ENCODE data around the gene CD101.

CD101 gene

DNA sequence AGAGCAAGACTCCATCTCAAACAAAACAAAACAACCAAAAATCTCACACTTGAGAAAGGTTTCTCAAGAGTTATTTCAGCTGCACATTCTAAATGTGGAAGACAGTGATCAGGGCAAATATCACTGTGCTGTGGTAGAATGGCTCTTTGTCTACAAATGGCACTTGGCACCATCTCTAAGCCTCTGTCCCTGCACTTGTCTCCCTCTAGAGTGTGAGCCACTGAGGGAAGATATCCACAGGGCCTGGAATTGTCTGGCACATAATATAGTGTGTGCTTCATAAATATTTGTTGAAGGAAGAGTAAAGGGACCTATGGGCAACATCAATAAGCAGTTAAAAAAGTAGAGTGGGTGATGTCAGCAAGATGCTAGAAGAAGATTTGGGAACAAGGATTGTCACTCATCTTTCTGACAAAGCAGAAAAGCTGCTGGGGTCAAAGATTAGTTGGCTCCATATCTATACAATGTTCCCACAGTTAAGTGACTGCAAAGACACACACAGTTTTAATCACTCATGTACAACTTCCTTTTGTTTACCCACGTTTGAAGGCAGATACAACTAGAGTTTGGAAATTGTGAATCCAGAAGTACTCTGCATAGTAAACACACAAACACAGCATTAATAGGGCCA is 19.1 kb downstream of the CD101 start:
- Mint-ChIP-seq H3K27ac (no peak overlapping the region), H3K9me3 (no peaks in the 10 kb centered on the region), H3K4me1 (peaks cover 30% of the 10 kb centered on the region), H3K36me3 (peaks cover 9% of the 10 kb centered on the region), H3K27me3 (no peaks in the 10 kb centered on the region), H3K4me3 (no peak overlapping the region)

DNA sequence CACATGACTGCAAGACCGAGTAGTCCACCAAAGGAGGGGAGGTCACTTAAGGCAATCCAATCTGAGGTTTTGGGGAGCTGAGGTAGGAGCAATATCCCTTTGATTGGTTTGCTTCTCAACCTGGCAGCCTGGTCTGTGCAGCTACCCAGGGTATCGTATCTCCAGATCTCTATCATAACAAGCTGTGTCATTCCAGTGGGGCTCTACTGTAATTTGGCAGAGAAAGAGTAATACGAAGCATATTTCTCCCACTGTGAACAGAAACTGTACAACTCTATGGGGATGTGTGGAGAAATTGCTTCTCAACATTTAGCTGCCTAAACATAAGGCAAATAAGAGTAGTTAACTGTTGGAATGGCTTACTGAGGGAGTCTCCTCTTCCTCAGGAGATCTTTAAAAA is 20.6 kb downstream of the CD101 start:
- Mint-ChIP-seq H3K27ac (no peak overlapping the region), H3K36me3 (peaks cover 11% of the 10 kb centered on the region), H3K9me3 (no peaks in the 10 kb centered on the region), H3K4me3 (no peak overlapping the region), H3K27me3 (no peaks in the 10 kb centered on the region), H3K4me1 (peaks cover 21% of the 10 kb centered on the region)

DNA sequence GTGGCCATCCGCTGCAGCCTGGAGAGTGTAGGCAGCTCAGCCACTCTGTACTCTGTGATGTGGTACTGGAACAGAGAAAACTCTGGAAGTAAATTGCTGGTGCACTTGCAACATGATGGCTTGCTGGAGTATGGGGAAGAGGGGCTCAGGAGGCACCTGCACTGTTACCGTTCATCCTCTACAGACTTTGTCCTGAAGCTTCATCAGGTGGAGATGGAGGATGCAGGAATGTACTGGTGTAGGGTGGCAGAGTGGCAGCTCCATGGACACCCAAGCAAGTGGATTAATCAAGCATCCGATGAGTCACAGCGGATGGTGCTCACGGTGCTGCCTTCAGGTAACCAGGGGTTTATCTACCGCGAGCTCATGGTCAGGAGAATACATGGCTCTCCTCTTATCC is 24.0 kb downstream of the CD101 start:
- Mint-ChIP-seq H3K9me3 (no peaks in the 10 kb centered on the region), H3K36me3 (peaks cover 4% of the 10 kb centered on the region), H3K27ac (no peak overlapping the region), H3K4me3 (no peak overlapping the region), H3K4me1 (peaks cover 8% of the 10 kb centered on the region), H3K27me3 (no peaks in the 10 kb centered on the region)

DNA sequence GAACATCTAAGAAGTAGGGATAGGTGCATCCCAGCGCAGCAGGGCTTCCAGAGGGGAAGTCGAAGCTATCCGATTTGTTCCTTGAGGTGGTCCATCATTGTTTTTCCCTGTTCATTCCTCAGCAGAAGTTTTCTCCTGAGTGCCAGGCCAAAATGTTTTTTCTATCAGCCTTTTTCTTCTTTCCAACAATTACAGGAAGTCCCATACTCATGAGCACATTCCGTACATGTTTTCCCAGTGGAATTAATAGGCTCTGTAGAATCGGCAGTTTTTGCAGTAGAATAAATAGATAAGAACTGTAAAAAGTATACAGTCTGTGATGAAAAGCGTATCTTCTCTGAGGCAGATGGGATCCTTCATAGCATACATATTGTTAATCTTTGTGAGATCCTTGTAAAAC is 24.8 kb downstream of the CD101 start:
- Mint-ChIP-seq H3K36me3 (peaks cover 4% of the 10 kb centered on the region), H3K9me3 (no peaks in the 10 kb centered on the region), H3K27me3 (no peaks in the 10 kb centered on the region), H3K4me1 (peaks cover 11% of the 10 kb centered on the region), H3K4me3 (no peak overlapping the region), H3K27ac (no peak overlapping the region)

DNA sequence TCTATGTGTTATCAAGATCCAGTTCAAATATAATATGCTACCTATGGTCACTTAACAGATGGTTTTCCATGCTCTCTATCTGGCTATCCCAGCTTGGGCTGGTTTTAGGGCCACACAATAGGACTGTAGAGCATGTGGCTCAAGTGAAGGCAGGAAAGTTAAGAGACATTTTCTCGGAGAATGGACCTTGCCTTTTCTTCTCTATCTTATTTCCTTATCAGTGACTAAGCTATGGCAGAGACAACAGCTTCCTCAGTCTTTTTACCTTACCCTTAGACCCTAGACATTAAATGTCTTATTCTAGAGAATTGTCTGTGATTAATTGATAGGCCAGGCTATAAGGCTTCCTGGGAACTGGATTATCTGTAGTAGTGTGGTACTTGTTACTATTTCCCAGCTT is 28.1 kb downstream of the CD101 start:
- Mint-ChIP-seq H3K27me3 (no peaks in the 10 kb centered on the region), H3K4me3 (no peak overlapping the region), H3K9me3 (no peaks in the 10 kb centered on the region), H3K4me1 (peaks cover 22% of the 10 kb centered on the region), H3K27ac (no peak overlapping the region), H3K36me3 (peaks cover 6% of the 10 kb centered on the region)

DNA sequence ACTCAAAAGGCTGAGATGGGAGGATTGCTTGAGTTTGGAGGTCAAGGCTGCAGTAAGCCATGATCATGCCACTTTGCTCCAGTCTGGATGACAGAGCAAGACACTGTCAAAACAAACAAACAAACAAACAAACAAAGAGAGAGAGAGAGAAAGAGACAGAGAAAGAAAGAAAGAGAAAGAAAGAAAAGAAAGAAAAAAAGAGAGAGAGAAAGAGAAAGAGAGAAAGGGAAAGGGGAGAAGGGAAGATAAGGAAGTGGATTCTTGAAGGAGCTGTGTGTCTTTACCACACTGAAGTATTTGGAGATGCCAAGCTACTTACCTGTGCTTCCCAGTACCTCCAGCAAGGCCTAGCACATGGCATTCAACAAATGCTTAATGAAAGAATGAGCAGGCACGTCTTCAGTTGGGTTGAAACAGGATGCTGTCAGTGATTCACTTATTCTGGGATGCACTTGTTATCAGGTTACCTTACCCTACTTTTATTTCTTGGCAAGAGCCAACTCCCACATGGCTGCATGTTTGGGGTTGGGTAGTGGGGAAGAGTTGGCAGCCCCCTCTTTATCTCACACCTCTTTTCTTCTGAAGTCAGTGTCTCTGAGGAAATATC is 28.8 kb downstream of the CD101 start:
- Mint-ChIP-seq H3K9me3 (no peaks in the 10 kb centered on the region), H3K4me3 (no peak overlapping the region), H3K36me3 (peaks cover 5% of the 10 kb centered on the region), H3K4me1 (peaks cover 22% of the 10 kb centered on the region), H3K27ac (no peak overlapping the region), H3K27me3 (no peaks in the 10 kb centered on the region)

DNA sequence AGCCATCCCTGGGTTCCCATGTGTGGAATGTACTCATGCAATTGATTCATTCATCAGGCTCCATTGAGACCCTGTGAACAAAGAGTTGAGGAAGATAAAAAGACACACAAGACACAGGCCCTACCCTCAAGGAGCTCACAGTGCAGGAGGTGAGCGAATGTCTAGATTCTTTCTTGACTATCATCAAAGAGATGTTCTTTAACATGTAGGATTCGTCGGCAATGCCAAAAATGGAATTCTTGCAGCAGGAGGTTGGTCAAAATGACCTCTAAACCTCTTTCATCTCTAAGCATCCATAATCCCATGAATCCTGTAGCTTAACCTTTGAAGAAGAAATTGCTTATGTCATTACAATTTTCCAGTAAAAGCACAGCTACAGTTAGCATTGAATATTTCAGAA is 30.7 kb downstream of the CD101 start:
- no peak overlapping the region for H3K27ac Mint-ChIP-seq
- no peak overlapping the region for H3K4me3 Mint-ChIP-seq
- H3K4me1 Mint-ChIP-seq = peaks cover 22% of the 10 kb centered on the region
- peaks cover 3% of the 10 kb centered on the region for H3K36me3 Mint-ChIP-seq
- no peaks in the 10 kb centered on the region for H3K9me3 Mint-ChIP-seq
- no peaks in the 10 kb centered on the region for H3K27me3 Mint-ChIP-seq

DNA sequence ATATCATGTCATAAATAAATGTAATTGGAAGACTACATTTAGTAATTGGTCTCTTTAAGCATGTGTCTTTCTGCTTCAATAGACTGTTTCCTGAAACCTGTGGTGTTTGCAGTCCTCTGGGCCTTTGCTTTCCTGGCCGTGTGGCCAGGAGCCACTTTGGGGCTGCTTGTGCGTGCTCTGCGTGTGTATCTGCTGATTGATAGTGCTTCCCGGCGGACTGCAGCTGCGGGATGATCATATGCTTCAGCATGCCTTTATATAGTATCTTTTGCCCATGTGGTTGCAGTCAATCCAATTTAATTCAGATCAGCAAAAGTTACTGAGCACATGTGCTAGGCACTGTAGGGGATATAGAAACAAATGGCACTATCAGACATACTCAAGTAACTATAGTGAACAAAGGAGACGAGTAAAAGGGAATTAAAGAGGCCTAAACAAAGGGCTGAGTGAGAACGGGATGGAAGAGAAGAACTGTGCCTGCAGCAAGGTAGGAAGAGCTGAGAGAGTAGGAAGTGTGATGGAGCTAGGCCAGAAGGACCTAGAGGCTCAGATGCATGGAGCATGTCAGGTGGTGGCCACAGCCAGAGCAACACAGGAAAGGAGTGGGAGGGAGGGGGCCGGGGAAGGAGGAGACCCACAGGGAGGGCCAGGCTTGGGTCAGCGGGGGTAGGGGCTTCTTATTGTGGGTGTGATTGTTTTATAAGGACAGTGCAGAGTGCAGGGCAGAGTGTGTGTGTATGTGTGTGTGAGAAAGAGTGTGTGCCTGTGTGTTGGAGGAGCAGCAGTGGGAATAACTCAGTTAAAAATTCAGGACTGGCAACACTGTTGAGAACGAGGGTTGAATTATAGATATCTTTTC is 31.4 kb downstream of the CD101 start:
- no peaks in the 10 kb centered on the region for H3K27me3 Mint-ChIP-seq
- peaks cover 3% of the 10 kb centered on the region for H3K36me3 Mint-ChIP-seq
- H3K27ac Mint-ChIP-seq = no peak overlapping the region
- H3K4me3 Mint-ChIP-seq = no peak overlapping the region
- no peaks in the 10 kb centered on the region for H3K9me3 Mint-ChIP-seq
- H3K4me1 Mint-ChIP-seq = peaks cover 22% of the 10 kb centered on the region

DNA sequence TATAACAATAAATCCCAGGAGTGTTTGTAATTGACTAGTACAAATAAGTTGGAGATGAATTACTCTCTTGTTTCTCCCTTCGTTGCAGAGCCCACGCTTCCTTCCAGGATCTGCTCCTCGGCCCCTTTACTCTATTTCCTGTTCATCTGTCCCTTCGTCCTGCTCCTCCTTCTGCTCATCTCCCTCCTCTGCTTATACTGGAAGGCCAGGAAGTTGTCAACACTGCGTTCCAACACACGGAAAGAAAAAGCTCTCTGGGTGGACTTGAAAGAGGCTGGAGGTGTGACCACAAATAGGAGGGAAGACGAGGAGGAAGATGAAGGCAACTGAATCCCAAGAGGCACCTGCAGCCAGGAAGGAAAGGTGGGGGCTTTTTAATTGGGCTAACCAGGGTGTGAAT is 32.2 kb downstream of the CD101 start:
- Mint-ChIP-seq H3K4me3 (no peak overlapping the region), H3K4me1 (peaks cover 22% of the 10 kb centered on the region), H3K27me3 (no peaks in the 10 kb centered on the region), H3K27ac (no peak overlapping the region), H3K9me3 (no peaks in the 10 kb centered on the region), H3K36me3 (peaks cover 3% of the 10 kb centered on the region)

DNA sequence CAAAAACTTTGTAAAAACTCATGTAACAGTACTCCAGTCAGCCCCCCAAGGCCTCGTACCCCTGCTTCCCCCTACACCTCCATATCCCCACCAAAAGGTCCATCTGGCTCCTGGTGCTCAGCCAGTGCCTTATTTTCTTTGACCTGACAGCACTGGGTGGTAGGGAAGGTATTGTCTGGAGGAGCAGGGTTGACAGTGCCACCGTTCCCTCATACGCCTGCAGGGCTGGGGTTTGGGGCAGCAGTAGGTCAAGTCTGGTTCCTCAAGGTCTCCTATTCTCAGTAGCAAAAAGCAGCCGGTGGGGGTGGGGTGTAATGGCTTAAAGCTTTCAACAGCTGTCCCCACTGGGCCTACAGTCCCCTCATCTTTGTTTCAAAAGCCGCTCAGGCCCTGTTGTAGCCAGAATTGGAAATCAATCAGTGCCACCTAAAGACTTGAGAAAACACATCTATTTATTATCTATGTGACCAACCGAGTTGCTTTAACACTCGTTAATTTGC is 33.3 kb downstream of the CD101 start:
- H3K4me1 Mint-ChIP-seq = peaks cover 20% of the 10 kb centered on the region
- H3K27me3 Mint-ChIP-seq = no peaks in the 10 kb centered on the region
- no peak overlapping the region for H3K27ac Mint-ChIP-seq
- peaks cover 3% of the 10 kb centered on the region for H3K36me3 Mint-ChIP-seq
- no peak overlapping the region for H3K4me3 Mint-ChIP-seq
- H3K9me3 Mint-ChIP-seq = no peaks in the 10 kb centered on the region

DNA sequence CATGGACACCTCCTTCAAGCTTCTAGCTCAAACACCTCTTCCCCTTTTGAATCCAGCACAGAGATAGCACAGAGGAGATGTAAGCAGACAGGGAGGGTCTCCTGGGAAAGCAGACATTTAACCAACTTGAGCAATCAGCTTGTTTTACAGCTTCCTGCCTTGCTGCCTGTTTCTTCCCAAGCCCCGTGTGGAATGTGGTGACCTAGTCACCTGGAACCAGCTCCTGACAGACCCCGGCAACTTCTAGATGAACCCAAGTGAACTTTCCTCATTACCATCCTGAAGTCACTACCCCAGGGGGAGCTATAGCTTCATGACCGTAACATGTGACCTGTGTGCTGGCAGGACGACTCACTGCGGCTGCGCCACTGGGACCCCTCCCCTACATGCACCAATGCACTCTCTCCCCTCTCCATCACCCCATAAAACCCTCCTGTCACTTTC is 34.5 kb downstream of the CD101 start:
- peaks cover 11% of the 10 kb centered on the region for H3K4me1 Mint-ChIP-seq
- H3K27me3 Mint-ChIP-seq = no peaks in the 10 kb centered on the region
- H3K9me3 Mint-ChIP-seq = no peaks in the 10 kb centered on the region
- H3K27ac Mint-ChIP-seq = no peak overlapping the region
- peaks cover 3% of the 10 kb centered on the region for H3K36me3 Mint-ChIP-seq
- H3K4me3 Mint-ChIP-seq = no peak overlapping the region

DNA sequence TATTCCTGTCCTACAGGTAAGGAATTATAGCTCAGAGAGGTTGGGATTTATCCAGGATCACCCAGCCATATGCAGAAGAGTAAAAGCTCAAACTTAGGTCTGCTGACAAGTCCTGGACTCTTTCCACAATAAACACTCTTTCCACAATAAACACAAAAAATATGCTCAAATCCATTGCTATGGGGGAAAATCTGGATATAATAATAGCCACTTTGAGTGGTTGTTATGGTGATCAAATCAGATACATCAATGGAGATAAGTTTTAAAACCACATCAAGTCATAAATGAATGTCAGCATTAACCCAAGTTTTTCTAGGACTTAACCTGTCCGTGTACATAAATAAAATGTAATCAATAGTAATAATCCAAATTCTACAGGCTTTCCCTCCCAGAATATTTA is 36.2 kb downstream of the CD101 start:
- Mint-ChIP-seq H3K4me1 (peaks cover 9% of the 10 kb centered on the region), H3K36me3 (peaks cover 2% of the 10 kb centered on the region), H3K27me3 (no peaks in the 10 kb centered on the region), H3K27ac (peak overlapping the region; percentile 20), H3K4me3 (no peak overlapping the region), H3K9me3 (no peaks in the 10 kb centered on the region)

DNA sequence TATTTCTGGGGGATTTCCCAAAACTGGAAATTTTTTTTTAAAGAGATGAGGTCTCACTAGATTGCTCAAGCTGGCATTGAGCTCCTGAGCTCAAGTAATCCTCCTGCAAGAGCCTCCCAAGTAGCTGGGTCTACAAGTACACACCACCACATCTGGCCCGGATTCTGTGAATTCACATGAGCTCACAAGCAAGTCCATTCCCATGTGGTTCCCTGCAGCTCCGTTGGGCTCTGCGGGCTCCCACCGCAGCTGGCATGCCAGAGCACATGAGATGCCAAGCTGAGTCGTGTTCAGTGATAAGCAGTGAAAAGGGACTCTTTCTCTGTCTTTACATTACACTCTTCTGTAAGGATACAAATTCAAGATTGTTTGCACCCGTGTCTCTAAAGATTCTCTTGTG is 36.7 kb downstream of the CD101 start:
- H3K9me3 Mint-ChIP-seq = no peaks in the 10 kb centered on the region
- peaks cover 2% of the 10 kb centered on the region for H3K36me3 Mint-ChIP-seq
- H3K27me3 Mint-ChIP-seq = no peaks in the 10 kb centered on the region
- H3K27ac Mint-ChIP-seq = no peak overlapping the region
- peaks cover 5% of the 10 kb centered on the region for H3K4me1 Mint-ChIP-seq
- H3K4me3 Mint-ChIP-seq = no peak overlapping the region

DNA sequence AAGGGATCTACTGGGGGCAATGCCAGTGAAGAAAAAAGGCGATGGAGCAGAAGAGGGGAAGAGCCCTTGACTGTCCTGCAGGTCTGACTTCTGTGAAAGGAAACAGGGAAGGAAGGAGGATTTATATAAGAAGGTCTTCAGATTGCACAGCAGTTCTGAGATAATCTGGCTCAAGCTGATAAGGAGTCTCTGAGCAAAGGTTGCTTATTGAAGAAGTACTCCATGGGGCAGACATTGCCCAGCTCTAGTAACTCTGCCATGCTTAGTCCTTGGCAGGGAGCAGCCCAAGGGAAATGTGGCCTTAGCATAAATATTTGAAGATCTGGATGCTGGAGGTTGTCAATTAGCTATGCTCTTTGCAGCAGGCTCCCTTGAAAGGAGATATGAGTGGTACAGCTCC is 42.7 kb downstream of the CD101 start:
- Mint-ChIP-seq H3K9me3 (peaks cover 5% of the 10 kb centered on the region), H3K4me1 (peaks cover 23% of the 10 kb centered on the region), H3K36me3 (peaks cover 2% of the 10 kb centered on the region), H3K4me3 (no peak overlapping the region), H3K27me3 (no peaks in the 10 kb centered on the region), H3K27ac (no peak overlapping the region)

DNA sequence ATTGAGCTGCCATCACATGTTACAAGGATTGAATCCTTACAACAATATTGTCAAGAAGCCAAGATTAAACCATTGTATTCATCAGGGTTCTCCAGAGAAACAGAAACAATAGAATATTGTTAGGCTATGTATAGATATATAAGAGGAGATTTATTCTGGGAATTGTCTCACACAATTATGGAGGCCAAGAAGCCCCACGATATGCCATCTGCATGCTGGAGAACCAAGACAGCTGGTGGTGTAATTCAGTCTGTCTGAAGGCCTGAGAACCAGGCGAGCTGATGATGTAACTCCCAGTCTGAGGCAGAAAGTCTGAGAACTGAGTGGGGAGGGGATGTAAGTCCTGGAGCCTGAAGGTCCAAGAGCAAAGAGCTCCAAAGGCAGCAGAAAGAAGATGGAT is 44.1 kb downstream of the CD101 start:
- Mint-ChIP-seq H3K27me3 (no peaks in the 10 kb centered on the region), H3K4me3 (no peak overlapping the region), H3K36me3 (peaks cover 2% of the 10 kb centered on the region), H3K27ac (no peak overlapping the region), H3K4me1 (peaks cover 37% of the 10 kb centered on the region), H3K9me3 (peaks cover 5% of the 10 kb centered on the region)

DNA sequence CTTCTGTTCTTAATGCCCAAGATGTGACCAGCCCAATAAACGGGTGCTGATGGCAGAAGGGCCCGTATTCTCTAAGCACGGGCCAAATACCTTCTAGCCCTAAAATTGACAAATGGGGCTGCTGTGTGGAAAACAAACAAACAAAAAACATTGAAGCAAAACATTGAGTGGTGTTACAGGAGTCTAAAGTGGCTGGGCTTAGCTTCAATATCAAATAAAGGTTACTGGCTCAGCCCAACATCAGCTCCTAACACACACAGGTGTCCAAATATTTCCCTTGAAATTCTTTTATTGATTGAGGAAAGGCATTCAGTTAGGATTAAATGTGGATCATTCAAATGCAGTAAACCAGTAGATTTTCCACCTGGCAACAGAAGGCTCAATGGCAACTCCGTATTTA is 45.2 kb downstream of the CD101 start:
- H3K27ac Mint-ChIP-seq = no peak overlapping the region
- H3K4me1 Mint-ChIP-seq = peaks cover 48% of the 10 kb centered on the region
- no peaks in the 10 kb centered on the region for H3K27me3 Mint-ChIP-seq
- peaks cover 5% of the 10 kb centered on the region for H3K9me3 Mint-ChIP-seq
- no peaks in the 10 kb centered on the region for H3K36me3 Mint-ChIP-seq
- H3K4me3 Mint-ChIP-seq = no peak overlapping the region

All from activated naive CD4-positive, alpha-beta T cell treated with anti-CD3 and anti-CD28 coated beads, Interleukin-2, amount 50 U/mL, for 24 hours (primary cell).